ENCODE results near the gene CPT1B. TPM values are rescaled to one million over a fixed set of nuclear protein-coding genes. Genes with fewer than 3 reads are reported as not detected.
"Not testable (repeated sequence)": the region's sequence is repeated elsewhere in the genome, so short reads cannot be mapped to it uniquely, and the experiment has no call there.

CPT1B gene
- total RNA-seq, 1 donor from 2014 or later = 74.3 TPM

GRCh38 chr22:50614296-50614695 lies 36.1 kb upstream of the CPT1B start:
- intact Hi-C loops (cut with micrococcal nuclease) = not testable (repeated sequence)

DNA sequence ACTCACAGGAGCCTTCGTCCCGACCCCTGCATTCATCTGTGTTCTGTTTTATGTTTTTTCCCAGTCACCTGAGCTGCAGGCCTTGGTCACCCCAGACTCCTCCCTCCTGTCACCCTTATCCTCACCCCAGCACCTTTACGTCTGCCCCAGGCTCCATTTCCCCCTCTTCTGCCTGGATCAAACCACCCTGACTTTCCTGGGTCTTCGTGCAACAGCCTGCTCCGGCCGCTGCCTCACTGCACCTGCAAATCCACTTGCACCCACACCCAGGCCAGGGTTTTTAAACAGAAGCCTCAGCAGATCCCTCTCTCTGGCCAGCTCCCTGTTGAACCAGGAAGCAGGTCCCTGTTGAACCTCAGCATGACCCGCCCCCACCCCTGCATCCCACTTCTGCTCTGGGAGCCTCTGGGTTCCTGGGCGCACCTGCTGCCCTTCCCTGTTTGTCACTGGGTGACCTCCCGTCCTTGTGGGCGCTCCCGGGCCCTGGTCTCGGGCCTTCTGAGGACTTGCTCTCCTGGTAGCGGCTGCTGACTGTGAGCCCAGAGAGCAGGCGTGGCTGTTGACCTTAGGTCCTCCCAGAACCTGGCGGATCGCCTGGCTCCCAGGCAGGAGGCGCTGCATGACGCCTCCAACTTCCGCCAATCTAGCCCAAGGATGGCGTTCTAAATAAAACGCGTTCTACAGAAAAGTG lies 35.2 kb upstream of the CPT1B start:
- H3K4me1 Mint-ChIP-seq (ENCODE audit: low read depth) = peaks cover 5% of the 10 kb centered on the region
- H3K36me3 Mint-ChIP-seq (ENCODE audit: low read depth) = no peaks in the 10 kb centered on the region
- no peak for DNase-seq (ENCODE audit: low spot score)
- H3K27ac Mint-ChIP-seq = no peak overlapping the region
- H3K4me3 Mint-ChIP-seq (ENCODE audit: low read depth) = no peak overlapping the region
- intact Hi-C loops (cut with micrococcal nuclease) = no loop called here
- no peaks in the 10 kb centered on the region for H3K9me3 Mint-ChIP-seq
- peaks cover 4% of the 10 kb centered on the region for H3K27me3 Mint-ChIP-seq (ENCODE audit: low read depth)

More at GRCh38 chr22:50614296-50614695, 36.1 kb upstream of the CPT1B start:
- not testable (repeated sequence) for H3K9me3 Mint-ChIP-seq; H3K36me3 Mint-ChIP-seq (ENCODE audit: low read depth); DNase-seq (ENCODE audit: low spot score); H3K27ac Mint-ChIP-seq; H3K4me1 Mint-ChIP-seq (ENCODE audit: low read depth); H3K4me3 Mint-ChIP-seq (ENCODE audit: low read depth); H3K27me3 Mint-ChIP-seq (ENCODE audit: low read depth)

DNA sequence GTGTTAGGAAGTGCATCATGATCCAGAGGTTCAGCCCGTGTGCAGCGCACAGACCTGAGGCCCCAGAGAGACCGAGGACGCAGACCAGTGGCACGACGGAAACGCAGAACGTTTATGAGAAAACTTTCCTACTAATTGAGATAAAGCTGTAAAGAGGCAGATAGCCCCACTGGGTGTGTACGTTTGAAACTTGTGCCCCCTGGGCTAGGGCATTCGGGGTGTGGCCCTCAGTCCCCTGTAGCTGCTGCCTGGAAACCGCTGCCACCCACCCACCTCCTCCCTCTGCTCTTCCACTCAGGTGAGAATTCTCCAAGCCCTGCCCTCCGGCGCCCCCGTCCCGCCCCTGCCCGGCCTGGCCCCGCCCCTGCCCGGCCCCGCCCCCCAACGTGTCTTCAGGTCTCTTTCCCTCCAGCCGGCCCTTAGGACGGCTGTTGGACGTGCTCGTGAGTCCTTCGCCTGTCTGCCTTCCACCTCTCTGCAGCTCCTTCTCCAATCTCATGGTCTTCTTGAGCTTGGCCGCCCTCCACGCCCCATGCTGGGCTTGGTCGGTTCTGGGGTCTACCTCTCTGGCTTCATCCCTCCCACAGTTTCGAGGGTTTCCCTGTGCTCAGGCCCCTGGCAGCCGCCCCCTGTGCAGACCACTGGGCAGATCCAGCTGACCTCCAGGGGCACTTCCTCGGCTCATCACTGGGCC lies 34.4 kb upstream of the CPT1B start:
- intact Hi-C loops (cut with micrococcal nuclease) = no loop called here
- Mint-ChIP-seq H3K36me3 (ENCODE audit: low read depth) (no peaks in the 10 kb centered on the region), H3K9me3 (no peaks in the 10 kb centered on the region), H3K27me3 (ENCODE audit: low read depth) (peaks cover 4% of the 10 kb centered on the region), H3K4me1 (ENCODE audit: low read depth) (peaks cover 3% of the 10 kb centered on the region), H3K27ac (no peak overlapping the region), H3K4me3 (ENCODE audit: low read depth) (no peak overlapping the region)
- no peak for DNase-seq (ENCODE audit: low spot score)

GRCh38 chr22:50612168-50612527 lies 33.9 kb upstream of the CPT1B start:
- Mint-ChIP-seq H3K36me3 (ENCODE audit: low read depth) (no peaks in the 10 kb centered on the region), H3K27me3 (ENCODE audit: low read depth) (peaks cover 4% of the 10 kb centered on the region), H3K4me3 (ENCODE audit: low read depth) (no peak overlapping the region), H3K9me3 (no peaks in the 10 kb centered on the region), H3K27ac (no peak overlapping the region), H3K4me1 (ENCODE audit: low read depth) (peaks cover 3% of the 10 kb centered on the region)
- intact Hi-C loops (cut with micrococcal nuclease) = no loop called here
- no peak for DNase-seq (ENCODE audit: low spot score)

- peaks cover 3% of the 10 kb centered on the region for H3K4me1 Mint-ChIP-seq (ENCODE audit: low read depth)
- H3K4me3 Mint-ChIP-seq (ENCODE audit: low read depth) = no peak overlapping the region
- H3K27me3 Mint-ChIP-seq (ENCODE audit: low read depth) = peaks cover 9% of the 10 kb centered on the region
- no peaks in the 10 kb centered on the region for H3K9me3 Mint-ChIP-seq
- no peak for DNase-seq (ENCODE audit: low spot score)
- H3K27ac Mint-ChIP-seq = no peak overlapping the region
- intact Hi-C loops (cut with micrococcal nuclease) = no loop called here
- no peaks in the 10 kb centered on the region for H3K36me3 Mint-ChIP-seq (ENCODE audit: low read depth)
Observed at GRCh38 chr22:50611341-50612060, 33.3 kb upstream of the CPT1B start.

- no peaks in the 10 kb centered on the region for H3K9me3 Mint-ChIP-seq
- no peak overlapping the region for H3K27ac Mint-ChIP-seq
- no peaks in the 10 kb centered on the region for H3K36me3 Mint-ChIP-seq (ENCODE audit: low read depth)
- no peak for DNase-seq (ENCODE audit: low spot score)
- H3K27me3 Mint-ChIP-seq (ENCODE audit: low read depth) = peaks cover 16% of the 10 kb centered on the region
- H3K4me1 Mint-ChIP-seq (ENCODE audit: low read depth) = peaks cover 3% of the 10 kb centered on the region
- intact Hi-C loops (cut with micrococcal nuclease) = no loop called here
- H3K4me3 Mint-ChIP-seq (ENCODE audit: low read depth) = no peak overlapping the region
Observed at GRCh38 chr22:50610581-50610980, 32.4 kb upstream of the CPT1B start.

DNA sequence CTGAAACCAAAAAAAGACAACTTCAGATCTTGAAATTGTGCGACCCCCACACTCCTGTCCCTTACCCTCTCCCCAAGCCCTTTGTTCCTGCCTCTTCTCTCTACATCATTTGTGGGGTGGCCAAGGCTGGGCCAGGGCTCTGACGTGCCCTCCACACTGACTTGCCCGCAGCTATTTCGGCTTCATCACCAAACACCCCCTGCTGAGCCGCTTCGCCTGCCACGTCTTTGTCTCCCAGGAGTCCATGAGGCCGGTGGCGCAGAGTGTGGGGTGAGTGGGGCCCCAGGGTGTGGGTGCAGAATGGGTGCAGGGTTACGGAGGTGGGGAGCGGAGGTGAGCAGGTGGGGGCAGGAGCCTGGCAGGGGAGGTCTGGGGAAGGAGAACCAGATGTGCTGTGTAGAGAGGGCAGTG lies 31.8 kb upstream of the CPT1B start:
- intact Hi-C loops (cut with micrococcal nuclease) = no loop called here
- Mint-ChIP-seq H3K4me1 (ENCODE audit: low read depth) (peaks cover 3% of the 10 kb centered on the region), H3K4me3 (ENCODE audit: low read depth) (no peak overlapping the region), H3K9me3 (no peaks in the 10 kb centered on the region), H3K27ac (no peak overlapping the region), H3K36me3 (ENCODE audit: low read depth) (no peaks in the 10 kb centered on the region), H3K27me3 (ENCODE audit: low read depth) (peaks cover 18% of the 10 kb centered on the region)
- DNase-seq (ENCODE audit: low spot score) = no peak

DNA sequence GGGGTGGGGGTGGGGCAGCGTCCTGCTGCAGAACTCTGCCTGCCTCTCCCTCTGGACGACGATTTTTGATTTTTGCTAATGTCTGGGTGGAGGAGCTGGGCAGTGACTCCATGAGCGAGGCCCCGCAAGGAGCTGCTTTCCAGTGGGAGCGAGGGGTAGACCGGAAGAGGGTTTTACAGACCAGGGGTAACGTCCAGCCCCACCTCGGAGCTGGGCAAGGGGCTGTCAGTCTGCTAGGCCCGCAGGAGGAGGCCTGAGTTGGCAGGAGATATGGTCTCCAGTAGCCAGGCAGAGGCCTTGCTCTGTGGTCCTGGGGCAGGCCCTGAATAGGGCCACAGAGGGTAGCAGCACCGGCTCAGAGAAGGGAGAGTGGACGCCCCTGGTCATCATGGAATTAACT lies 31.4 kb upstream of the CPT1B start:
- H3K27ac Mint-ChIP-seq = no peak overlapping the region
- no peaks in the 10 kb centered on the region for H3K36me3 Mint-ChIP-seq (ENCODE audit: low read depth)
- no peak for DNase-seq (ENCODE audit: low spot score)
- intact Hi-C loops (cut with micrococcal nuclease) = no loop called here
- peaks cover 3% of the 10 kb centered on the region for H3K4me1 Mint-ChIP-seq (ENCODE audit: low read depth)
- no peaks in the 10 kb centered on the region for H3K9me3 Mint-ChIP-seq
- peaks cover 18% of the 10 kb centered on the region for H3K27me3 Mint-ChIP-seq (ENCODE audit: low read depth)
- no peak overlapping the region for H3K4me3 Mint-ChIP-seq (ENCODE audit: low read depth)

GRCh38 chr22:50608996-50609395 lies 30.8 kb upstream of the CPT1B start:
- no peak overlapping the region for H3K27ac Mint-ChIP-seq
- peaks cover 18% of the 10 kb centered on the region for H3K27me3 Mint-ChIP-seq (ENCODE audit: low read depth)
- no peak overlapping the region for H3K4me3 Mint-ChIP-seq (ENCODE audit: low read depth)

DNA sequence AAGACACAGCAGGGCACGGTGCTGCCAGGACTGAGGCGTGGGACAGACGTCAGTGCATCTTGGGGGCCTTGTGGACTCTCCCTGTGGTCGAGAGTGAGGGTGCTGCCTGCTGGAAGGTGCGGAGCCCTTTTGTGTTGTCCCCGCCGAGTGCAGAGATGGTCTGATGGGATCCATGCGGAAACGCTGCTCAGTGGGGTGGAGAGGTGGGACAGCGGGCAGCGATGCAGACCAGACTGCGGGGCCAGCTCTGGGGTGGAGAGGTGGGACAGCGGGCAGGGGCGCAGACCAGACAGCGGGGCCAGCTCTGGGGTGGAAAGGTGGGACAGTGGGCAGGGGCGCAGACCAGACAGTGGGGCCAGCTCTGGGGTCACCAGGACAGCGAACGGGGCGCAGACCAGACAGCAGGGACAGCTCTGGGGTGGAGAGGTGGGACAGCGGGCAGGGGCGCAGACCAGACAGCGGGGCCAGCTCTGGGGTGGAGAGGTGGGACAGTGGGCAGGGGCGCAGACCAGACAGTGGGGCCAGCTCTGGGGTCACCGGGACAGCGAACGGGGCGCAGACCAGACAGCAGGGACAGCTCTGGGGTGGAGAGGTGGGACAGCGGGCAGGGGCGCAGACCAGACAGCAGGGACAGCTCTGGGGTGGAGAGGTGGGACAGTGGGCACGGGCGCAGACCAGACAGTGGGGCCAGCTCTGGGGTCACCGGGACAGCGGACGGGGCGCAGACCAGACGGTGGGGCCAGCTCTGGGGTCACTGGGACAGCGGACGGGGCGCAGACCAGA lies 30.0 kb upstream of the CPT1B start:
- peaks cover 21% of the 10 kb centered on the region for H3K27me3 Mint-ChIP-seq (ENCODE audit: low read depth)
- H3K36me3 Mint-ChIP-seq (ENCODE audit: low read depth); H3K4me1 Mint-ChIP-seq (ENCODE audit: low read depth); DNase-seq (ENCODE audit: low spot score); intact Hi-C loops (cut with micrococcal nuclease); H3K27ac Mint-ChIP-seq; H3K9me3 Mint-ChIP-seq; H3K4me3 Mint-ChIP-seq (ENCODE audit: low read depth): not testable (repeated sequence)

More at GRCh38 chr22:50608996-50609395, 30.8 kb upstream of the CPT1B start:
- no peak for DNase-seq (ENCODE audit: low spot score)
- intact Hi-C loops (cut with micrococcal nuclease) = no loop called here
- H3K9me3 Mint-ChIP-seq = no peaks in the 10 kb centered on the region
- H3K36me3 Mint-ChIP-seq (ENCODE audit: low read depth) = no peaks in the 10 kb centered on the region
- H3K4me1 Mint-ChIP-seq (ENCODE audit: low read depth) = peaks cover 3% of the 10 kb centered on the region

GRCh38 chr22:50607659-50608020 lies 29.4 kb upstream of the CPT1B start:
- Mint-ChIP-seq H3K9me3 (no peaks in the 10 kb centered on the region), H3K4me3 (ENCODE audit: low read depth) (no peak overlapping the region), H3K36me3 (ENCODE audit: low read depth) (no peaks in the 10 kb centered on the region), H3K27ac (no peak overlapping the region), H3K27me3 (ENCODE audit: low read depth) (peaks cover 26% of the 10 kb centered on the region), H3K4me1 (ENCODE audit: low read depth) (no peaks in the 10 kb centered on the region)
- intact Hi-C loops (cut with micrococcal nuclease) = no loop called here
- DNase-seq (ENCODE audit: low spot score) = no peak

DNA sequence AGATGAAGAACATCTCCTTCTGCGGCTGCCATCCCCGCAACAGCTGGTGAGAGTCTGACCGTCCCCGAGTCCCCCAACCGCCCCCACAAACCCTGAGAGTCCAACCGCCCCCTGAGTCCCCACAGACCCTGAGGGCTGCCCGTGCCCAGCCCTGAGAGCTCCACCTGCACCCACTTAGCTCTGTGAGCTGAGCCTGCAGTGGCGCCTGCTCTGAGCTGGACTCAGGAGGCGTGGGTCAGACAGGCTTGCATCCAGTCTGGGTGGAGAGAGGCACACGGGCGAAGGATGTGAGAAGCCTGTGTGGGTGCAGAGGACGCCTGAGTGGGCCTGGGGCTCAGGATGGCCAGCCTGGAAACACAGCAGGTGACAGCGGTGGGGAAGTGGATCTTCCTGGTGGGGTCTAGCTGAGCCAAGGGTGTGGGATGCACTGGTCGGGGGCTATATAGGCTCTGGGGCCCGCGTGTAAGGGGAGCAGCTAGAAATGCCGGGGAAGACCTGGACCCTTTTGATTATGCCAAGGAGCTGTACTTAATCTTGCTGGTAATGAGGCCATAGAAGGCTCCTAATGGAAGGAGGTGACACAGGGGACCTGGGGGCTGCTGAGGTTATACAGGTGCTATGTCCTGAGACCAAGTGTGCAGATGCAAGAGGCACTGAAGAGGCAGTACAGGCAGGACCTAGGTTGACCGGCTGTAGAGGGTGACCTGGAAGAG lies 28.9 kb upstream of the CPT1B start:
- H3K9me3 Mint-ChIP-seq = no peaks in the 10 kb centered on the region
- intact Hi-C loops (cut with micrococcal nuclease) = no loop called here
- no peak overlapping the region for H3K27ac Mint-ChIP-seq
- no peak for DNase-seq (ENCODE audit: low spot score)
- no peaks in the 10 kb centered on the region for H3K4me1 Mint-ChIP-seq (ENCODE audit: low read depth)
- peaks cover 30% of the 10 kb centered on the region for H3K27me3 Mint-ChIP-seq (ENCODE audit: low read depth)
- no peaks in the 10 kb centered on the region for H3K36me3 Mint-ChIP-seq (ENCODE audit: low read depth)
- H3K4me3 Mint-ChIP-seq (ENCODE audit: low read depth) = no peak overlapping the region
